ENCODE results near the gene PTPRO.

GRCh38 chr12:15556411-15557102 is 234.2 kb downstream of the PTPRO start:
- TF ChIP-seq CTCF (IDR thresholded peaks at IDR 0.05) (no peak), POLR2A (IDR thresholded peaks at IDR 0.05) (no peak)

All from Peyer's patch (tissue), 4 donors.